Adrenal gland (tissue), 12 donors: Measurements from ENCODE around the gene PTCH1. TPM values are rescaled to one million over a fixed set of nuclear protein-coding genes. Genes with fewer than 3 reads are reported as not detected.

Experiments
- DNase-seq, 7 donors: peaks; one replicate each; pipeline ENCODE4 v3.0.0-alpha.2; 2019 to 2020
- H3K27ac ChIP-seq, 5 donors: fragments of 200-600 bp; sonication (generic) in 4 of 5; 1 replicate in 3 of 5; 2 replicates in 2 of 5; pipeline versions ENCODE4 v1.5.1 to v1.8.0; 2016 to 2020; ENCODE audit warnings: mild to moderate bottlenecking in 1 of 5
- H3K27me3 ChIP-seq: fragments of 200-600 bp; 2 replicates; pipeline ENCODE4 v1.8.0; 2021
- H3K36me3 ChIP-seq, 2 donors: fragments of 200-600 bp; replicated peaks in 1 of 2; 1 replicate in 1 of 2; 2 replicates in 1 of 2; pipeline versions ENCODE4 v1.5.1 to v1.8.0; 2018 to 2022
- H3K4me1 ChIP-seq, 2 donors: fragments of 200-600 bp; replicated peaks in 1 of 2; 1 replicate in 1 of 2; 2 replicates in 1 of 2; pipeline versions ENCODE4 v1.5.1 to v1.8.0; 2018 to 2021
- H3K4me3 ChIP-seq, 4 donors: fragments of 200-600 bp; sonication (generic) in 3 of 4; one replicate each; pipeline ENCODE4 v1.5.1; 2016 to 2018
- H3K9me3 ChIP-seq, 3 donors: fragments of 200-600 bp; sonication (generic) in 1 of 3; replicated peaks in 1 of 3; 1 replicate in 2 of 3; 2 replicates in 1 of 3; pipeline versions ENCODE4 v1.5.1 to v1.8.0; 2016 to 2021
- POLR2A ChIP-seq, 2 donors: fragments of 450-650 bp; IDR thresholded peaks; one replicate each; pipeline ENCODE4 v1.6.1; 2017; ENCODE audit warnings: antibody characterized with exemption in 2 of 2, mild to moderate bottlenecking in 2 of 2, moderate library complexity in 1 of 2
- WGBS, 4 donors: extraction: QIAGEN DNeasy Blood & Tissue Kit in 2 of 4; methylation state at CpG; one replicate each; pipeline versions ENCODE4 v1.1.5 to v1.1.7; 2013 to 2017; 5-methylcytosine and 5-hydroxymethylcytosine counted together
- intact Hi-C, 2 donors: fragments of 100-400 bp; cut with DNase I; formaldehyde crosslinking; loops; one replicate each; pipeline versions ENCODE4 v1.14.1 to v1.15.0; 2022 to 2023
- polyA plus RNA-seq, 3 donors: library from polyadenylated mRNA; stranded (reverse); fragments of 200-250 nt in 2 of 3; fragments of 350-450 nt in 1 of 3; fragmentation: Illumina TruSeq in 1 of 3; extraction: RNeasy Lipid Tissue Mini Kit (QIAGEN cat#74804) in 1 of 3; gene quantifications; one replicate each; pipeline ENCODE4 v1.2.3, GENCODE V29; 2013 to 2014
- small RNA-seq, 2 donors: library from RNA; depleted of rRNA; stranded (forward); fragments of <200 nt; gene quantifications; one replicate each; pipeline ENCODE3, GENCODE V24; 2016
- total RNA-seq, 9 donors: library from RNA; depleted of rRNA in 4 of 9; stranded (reverse); fragments of >200 nt in 4 of 9; fragments of 120-200 nt in 1 of 9; fragmentation: NEBNext Ultra II Directional in 1 of 9; extraction: Animal tissue kit (Norgen Biotek cat#: 25700) in 1 of 9; gene quantifications; one replicate each; pipeline versions ENCODE4 v1.1.0 to v1.2.4, GENCODE V29; 2013 to 2023
- TF ChIP-seq, protein P1 (sequence below), 6 experiments: fragments of 450-650 bp in 4 of 6; fragments of 200-600 bp in 2 of 6; sonication (generic) in 1 of 6; IDR thresholded peaks; 1 replicate in 5 of 6; 2 replicates in 1 of 6; pipeline versions ENCODE4 v1.5.1 to v1.8.0; 2016 to 2021; ENCODE audit warnings: antibody characterized with exemption in 6 of 6, mild to moderate bottlenecking in 2 of 6, moderate library complexity in 1 of 6
- donor health status: healthy with polysubstance abuse.
- donor health status: Bipolar disorder and iron deficiency.
- donor health status: DM: yes; HTN: yes; CAD: no.
- donor health status: DM: no; HTN: no; CAD: no.
- donor health status: DM: no; HTN: no; CAD: no.
- donor health status: DM: yes; HTN: yes; CAD: no.

The PTCH1 gene
- total and polyA plus RNA-seq, 12 donors, result 2.5 to 29.8 (median 9.7) TPM

DNA sequence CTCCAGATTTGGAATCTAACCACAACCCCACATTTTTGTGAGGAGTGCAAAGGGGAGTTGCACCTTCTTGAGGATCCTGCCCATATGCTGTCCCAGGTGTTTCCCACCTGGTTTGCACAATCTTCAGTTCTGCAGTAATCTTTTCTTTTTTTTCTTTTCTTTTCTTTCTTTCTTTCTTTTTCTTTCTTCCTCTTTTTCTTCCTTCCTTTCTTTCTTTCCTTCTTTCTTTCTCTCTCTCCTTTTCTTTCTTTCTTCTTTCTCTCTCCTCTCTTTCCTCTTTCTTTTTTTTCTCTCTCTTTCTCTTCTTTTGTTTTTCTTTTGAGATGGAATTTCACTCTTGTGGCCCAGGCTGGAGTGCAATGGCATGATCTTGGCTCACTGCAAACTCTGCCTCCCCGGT is 109.2 kb downstream of the PTCH1 start:
- no peak overlapping the region for H3K4me3 ChIP-seq
- H3K9me3 ChIP-seq, result no peaks in the 10 kb centered on the region
- no peak overlapping the region for H3K27ac ChIP-seq
- DNase-seq, result no peak
- H3K27me3 ChIP-seq, result no peaks in the 10 kb centered on the region
- no peak for TF ChIP-seq POLR2A (IDR thresholded peaks at IDR 0.05)
- TF ChIP-seq, protein P1, sequence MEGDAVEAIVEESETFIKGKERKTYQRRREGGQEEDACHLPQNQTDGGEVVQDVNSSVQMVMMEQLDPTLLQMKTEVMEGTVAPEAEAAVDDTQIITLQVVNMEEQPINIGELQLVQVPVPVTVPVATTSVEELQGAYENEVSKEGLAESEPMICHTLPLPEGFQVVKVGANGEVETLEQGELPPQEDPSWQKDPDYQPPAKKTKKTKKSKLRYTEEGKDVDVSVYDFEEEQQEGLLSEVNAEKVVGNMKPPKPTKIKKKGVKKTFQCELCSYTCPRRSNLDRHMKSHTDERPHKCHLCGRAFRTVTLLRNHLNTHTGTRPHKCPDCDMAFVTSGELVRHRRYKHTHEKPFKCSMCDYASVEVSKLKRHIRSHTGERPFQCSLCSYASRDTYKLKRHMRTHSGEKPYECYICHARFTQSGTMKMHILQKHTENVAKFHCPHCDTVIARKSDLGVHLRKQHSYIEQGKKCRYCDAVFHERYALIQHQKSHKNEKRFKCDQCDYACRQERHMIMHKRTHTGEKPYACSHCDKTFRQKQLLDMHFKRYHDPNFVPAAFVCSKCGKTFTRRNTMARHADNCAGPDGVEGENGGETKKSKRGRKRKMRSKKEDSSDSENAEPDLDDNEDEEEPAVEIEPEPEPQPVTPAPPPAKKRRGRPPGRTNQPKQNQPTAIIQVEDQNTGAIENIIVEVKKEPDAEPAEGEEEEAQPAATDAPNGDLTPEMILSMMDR (IDR thresholded peaks at IDR 0.05), result no peak
- 93 to 98% (median 96%) methylated on average over 1 of the region's 1 CpG for whole genome bisulfite sequencing, 4 donors
- peaks cover 0 to 8% of the 10 kb centered on the region in 2 donors for H3K4me1 ChIP-seq
- no peaks in the 10 kb centered on the region for H3K36me3 ChIP-seq
- intact Hi-C loops, result no loop called here

DNA sequence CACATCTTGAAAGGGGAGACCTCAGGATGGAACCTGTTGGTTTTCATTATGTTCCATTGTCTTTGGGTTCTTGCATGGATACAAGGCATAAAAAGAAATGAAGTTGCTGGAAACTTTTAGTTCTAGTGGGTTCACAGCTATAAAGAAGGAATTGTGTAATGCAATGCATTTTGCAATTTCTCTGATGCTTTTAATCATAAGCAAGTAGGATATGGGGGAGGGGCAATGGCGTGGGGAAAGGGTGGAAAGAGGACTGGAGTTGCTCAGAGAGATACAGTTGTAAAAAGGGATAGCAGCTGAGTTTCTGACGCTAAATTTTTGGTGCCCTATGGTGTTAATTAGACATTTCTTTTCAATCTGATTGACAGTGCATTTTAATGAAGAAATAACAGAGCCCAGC is 110.7 kb downstream of the PTCH1 start:
- intact Hi-C loops, result no loop called here
- WGBS, 4 donors, result 58 to 74% (median 62%) methylated on average over 2 of the region's 2 CpGs
- no peak for TF ChIP-seq POLR2A (IDR thresholded peaks at IDR 0.05)
- TF ChIP-seq, protein P1 (IDR thresholded peaks at IDR 0.05), result no peak
- Histone ChIP-seq H3K27ac (no peak overlapping the region), H3K9me3 (no peaks in the 10 kb centered on the region), H3K36me3 (no peaks in the 10 kb centered on the region), H3K4me1 (peaks cover 0 to 8% of the 10 kb centered on the region in 2 donors), H3K4me3 (no peak overlapping the region), H3K27me3 (no peaks in the 10 kb centered on the region)
- peak in 4 of 7 donors; percentile 33 to 62 (median 49) for DNase-seq

DNA sequence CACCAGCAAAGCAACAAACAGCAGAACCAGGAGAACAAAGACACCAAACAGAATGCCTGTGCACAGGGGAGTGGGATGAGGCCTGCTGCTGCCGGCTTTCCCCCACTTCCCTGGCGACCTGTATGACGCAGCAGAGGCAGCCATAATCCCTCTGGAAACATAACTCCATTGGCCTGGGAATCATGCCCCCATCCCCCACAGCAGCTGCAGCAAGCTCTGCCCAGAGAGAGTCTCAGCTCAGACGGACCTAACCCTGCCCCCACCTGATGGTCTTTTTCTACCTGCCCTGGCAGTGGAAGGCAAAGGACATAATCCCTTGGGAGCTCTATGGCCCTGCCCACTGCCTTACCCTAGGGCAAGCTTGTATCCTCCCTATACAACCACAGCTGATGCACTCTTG is 117.5 kb downstream of the PTCH1 start:
- 87 to 100% (median 95%) methylated on average over 1 to 4 of the region's 4 CpGs for WGBS, 4 donors
- intact Hi-C loops, result no loop called here
- Histone ChIP-seq H3K4me1 (no peaks in the 10 kb centered on the region), H3K36me3 (no peaks in the 10 kb centered on the region), H3K9me3 (no peaks in the 10 kb centered on the region), H3K4me3 (no peak overlapping the region), H3K27me3 (no peaks in the 10 kb centered on the region), H3K27ac (no peak overlapping the region)
- TF ChIP-seq, protein P1 (IDR thresholded peaks at IDR 0.05), result no peak
- DNase-seq, result no peak

Small RNA genes lying within 50 kb of the gene (small RNA-seq; reads per million reads assigned to genes)
- gene MT1P1, result 0 reads per million in 2 donors

Other genes starting within 250 kb of the PTCH1 start
- gene FANCC, start 199.3 kb downstream of the PTCH1 start, total RNA-seq, result 1 to 10 TPM; 2.1 to 6.1 (median 4.4) TPM
- gene FANCC, start 199.3 kb downstream of the PTCH1 start, polyA plus RNA-seq, result 1 to 10 TPM; 1.9 to 3.2 (median 2.3) TPM